HepG2 (cell line): ENCODE data around the gene DIPK1C. TPM values are rescaled to one million over a fixed set of nuclear protein-coding genes. Genes with fewer than 3 reads are reported as not detected.

Source experiments
- ATAC-seq: fragments of 200-7000 bp; cut with Tn5 transposase; 3 replicates; pipeline ENCODE4 v1.9.1; 2020; ENCODE audit warnings: mild to moderate bottlenecking, moderate library complexity
- BruUV-seq: library from RNA; stranded (reverse); fragments of 400-500 nt; replicated peaks from 2 replicates; lab custom pipeline; 2021; lab: Mats Ljungman, UMichigan
- CTCF ChIA-PET: fragments of 300-600 bp; formaldehyde crosslinking; extraction: SDS; loops from one replicate; lab custom pipeline; 2021; ENCODE audit warnings: low total read pairs, inconsistent platforms, low intra/inter-chr PET ratio; lab: Yijun Ruan, JAX
- POLR2A ChIA-PET: fragments of 350-600 bp; sonication (Branson Sonifier 250); formaldehyde crosslinking; loops from one replicate; lab custom pipeline; 2020; ENCODE audit warnings: antibody characterized with exemption, inconsistent platforms; lab: Yijun Ruan, JAX
- DNase-seq: peaks from one replicate; pipeline ENCODE4 v3.0.0-alpha.2; 2015; ENCODE audit warnings: low spot score
- FAIRE-seq: peaks from 3 replicates; lab custom pipeline; 2011; peaks lifted over from hg19 to GRCh38; lab: Jason Lieb, UNC
- H2AFZ ChIP-seq: one replicate; pipeline ENCODE4 v1.6.1; 2011; ENCODE audit warnings: low read length, inconsistent platforms
- H3K27ac ChIP-seq: fragments of 300-600 bp; 3 replicates; pipeline ENCODE4 v1.8.0; 2011; ENCODE audit warnings: mixed run types, mild to moderate bottlenecking, mixed read lengths, low read length, inconsistent platforms; ENCODE audit not compliant: insufficient read depth; ENCODE audit errors: extremely low read length
- H3K27me3 ChIP-seq, 2 experiments: fragments of 200-600 bp in 1 of 2; 2 replicates in 1 of 2; 3 replicates in 1 of 2; pipeline versions ENCODE4 v1.6.0 to v1.8.0; 2011; ENCODE audit warnings: low read length in 2 of 2, mild to moderate bottlenecking in 2 of 2, moderate library complexity in 2 of 2, inconsistent platforms in 1 of 2; ENCODE audit not compliant: insufficient read depth in 2 of 2, control insufficient read depth in 1 of 2
- H3K36me3 ChIP-seq, 2 experiments: fragments of 200-600 bp in 1 of 2; replicated peaks in 1 of 2; 2 replicates in 1 of 2; 3 replicates in 1 of 2; pipeline versions ENCODE4 v1.5.1 to v1.8.0; 2011; ENCODE audit warnings: low read length in 2 of 2, inconsistent platforms in 1 of 2; ENCODE audit not compliant: insufficient read depth in 2 of 2, control insufficient read depth in 1 of 2
- H3K4me1 ChIP-seq: 2 replicates; pipeline ENCODE4 v1.5.1; 2012; ENCODE audit warnings: low read length, inconsistent platforms; ENCODE audit not compliant: insufficient read depth
- H3K4me2 ChIP-seq: 2 replicates; pipeline ENCODE4 v1.6.0; 2011; ENCODE audit warnings: low read depth, low read length, inconsistent platforms
- H3K4me3 ChIP-seq, 3 experiments: fragments of 200-600 bp in 1 of 3; sonication (generic), shearing (Covaris generic) in 1 of 3; replicated peaks in 1 of 3; 2 replicates each; pipeline ENCODE4 v1.5.1; 2011 to 2016; ENCODE audit warnings: low read length in 3 of 3, inconsistent platforms in 2 of 3, low read depth in 2 of 3, mild to moderate bottlenecking in 2 of 3, control low read depth in 1 of 3, mixed read lengths in 1 of 3; ENCODE audit not compliant: insufficient read depth in 1 of 3
- H3K79me2 ChIP-seq: one replicate; pipeline ENCODE4 v1.6.1; 2011; ENCODE audit warnings: low read length, inconsistent platforms; ENCODE audit not compliant: insufficient read depth
- H3K9ac ChIP-seq: 2 replicates; pipeline ENCODE4 v1.6.0; 2011; ENCODE audit warnings: mild to moderate bottlenecking, low read depth, low read length, inconsistent platforms; ENCODE audit not compliant: insufficient read depth
- H3K9me3 ChIP-seq: 2 replicates; pipeline ENCODE4 v1.5.1; 2012; ENCODE audit warnings: mild to moderate bottlenecking, low read length
- H4K20me1 ChIP-seq: 2 replicates; pipeline ENCODE4 v1.6.0; 2011; ENCODE audit warnings: inconsistent platforms, mild to moderate bottlenecking, low read length, moderate library complexity; ENCODE audit not compliant: insufficient read depth
- AGO2 ChIP-seq: fragments of 200-400 bp; formaldehyde crosslinking; optimal IDR thresholded peaks from 2 replicates; pipeline ENCODE3; 2017; ENCODE audit warnings: mild to moderate bottlenecking, low read depth, low read length, moderate library complexity
- CBX2 ChIP-seq, 2 experiments: fragments of 200-600 bp in 1 of 2; sonication (generic); formaldehyde crosslinking in 1 of 2; IDR thresholded peaks; 2 replicates each; pipeline versions ENCODE4 v1.7.0 to v1.8.1; 2018 to 2022; ENCODE audit warnings: low read depth in 2 of 2, low read length in 1 of 2, mild to moderate bottlenecking in 1 of 2, missing genetic modification reagents in 1 of 2
- DR1 ChIP-seq: sonication (generic); formaldehyde crosslinking; IDR thresholded peaks from 2 replicates; pipeline ENCODE4 v1.8.0; 2021; ENCODE audit warnings: mild to moderate bottlenecking, missing genetic modification reagents, inconsistent platforms
- FIP1L1 ChIP-seq: fragments of 200-400 bp; formaldehyde crosslinking; IDR thresholded peaks from 2 replicates; pipeline ENCODE4 v1.6.1; 2018; ENCODE audit warnings: low read depth, mild to moderate bottlenecking, low read length, moderate library complexity, borderline replicate concordance; ENCODE audit not compliant: insufficient read depth
- JDP2 ChIP-seq: sonication (generic); formaldehyde crosslinking; IDR thresholded peaks from 2 replicates; pipeline ENCODE4 v1.8.1; 2022; ENCODE audit warnings: missing genetic modification reagents, borderline replicate concordance
- KDM6A ChIP-seq: IDR thresholded peaks from 2 replicates; pipeline ENCODE4 v1.6.1; 2016; ENCODE audit warnings: low read depth
- MEF2D ChIP-seq: sonication (generic); formaldehyde crosslinking; IDR thresholded peaks from 2 replicates; pipeline ENCODE4 v1.5.1; 2020; ENCODE audit warnings: mild to moderate bottlenecking, missing genetic modification reagents
- NBN ChIP-seq: fragments of 450-650 bp; conservative IDR thresholded peaks from 2 replicates; pipeline ENCODE4 v1.6.1; 2017
- NCOA1 ChIP-seq: sonication (generic); formaldehyde crosslinking; IDR thresholded peaks from 2 replicates; pipeline ENCODE4 v1.9.0; 2021; ENCODE audit warnings: missing genetic modification reagents
- NFE2 ChIP-seq: sonication (generic); formaldehyde crosslinking; IDR thresholded peaks from 2 replicates; pipeline ENCODE4 v1.4.0; 2020; ENCODE audit warnings: missing genetic modification reagents
- PPARG ChIP-seq: conservative IDR thresholded peaks from 2 replicates; pipeline ENCODE4 v1.6.1; 2016; ENCODE audit warnings: missing biosample characterization, missing genetic modification reagents
- SCMH1 ChIP-seq: sonication (generic); formaldehyde crosslinking; IDR thresholded peaks from 2 replicates; pipeline ENCODE4 v1.9.0; 2021; ENCODE audit warnings: missing genetic modification reagents, mild to moderate bottlenecking, borderline replicate concordance
- SRSF4 ChIP-seq: fragments of 200-400 bp; formaldehyde crosslinking; IDR thresholded peaks from one replicate; pipeline ENCODE4 v1.6.1; 2018; ENCODE audit warnings: mild to moderate bottlenecking, low read depth, low read length, moderate library complexity; ENCODE audit not compliant: poor library complexity, severe bottlenecking
- TCF7 ChIP-seq: sonication (generic); IDR thresholded peaks from 2 replicates; pipeline ENCODE4 v1.6.1; 2016; ENCODE audit warnings: antibody characterized with exemption, low read depth
- ZBTB42 ChIP-seq: sonication (generic); formaldehyde crosslinking; IDR thresholded peaks from 2 replicates; pipeline ENCODE4 v1.5.0; 2020; ENCODE audit warnings: mild to moderate bottlenecking, missing genetic modification reagents
- ZNF577 ChIP-seq: sonication (generic); formaldehyde crosslinking; IDR thresholded peaks from 2 replicates; pipeline ENCODE4 v1.4.0; 2020; ENCODE audit warnings: mild to moderate bottlenecking, low read depth, missing genetic modification reagents, borderline replicate concordance
- ZNF782 ChIP-seq: sonication (generic); formaldehyde crosslinking; IDR thresholded peaks from 2 replicates; pipeline ENCODE4 v1.4.0; 2020; ENCODE audit warnings: missing genetic modification reagents, mild to moderate bottlenecking, borderline replicate concordance
- ZNF878 ChIP-seq: sonication (generic); formaldehyde crosslinking; IDR thresholded peaks from 2 replicates; pipeline ENCODE4 v1.8.1; 2023; ENCODE audit warnings: mild to moderate bottlenecking, missing genetic modification reagents, moderate library complexity
- ZSCAN31 ChIP-seq: sonication (generic); formaldehyde crosslinking; IDR thresholded peaks from 2 replicates; pipeline ENCODE4 v1.5.0; 2020; ENCODE audit warnings: low read depth, mild to moderate bottlenecking, missing genetic modification reagents
- WGBS: methylation state at CpG from one replicate; pipeline ENCODE4 v1.1.6; 2017; ENCODE audit warnings: low lambda C conversion rate; 5-methylcytosine and 5-hydroxymethylcytosine counted together
- in situ Hi-C: cut with HindIII; loops from 2 replicates; pipeline ENCODE4 v1.10.0; 2017; ENCODE audit warnings: low pct_unique_long_range_greater_than_20kb; ENCODE audit not compliant: extremely low pct_ligation_motif_present
- intact Hi-C: fragments of 100-400 bp; cut with micrococcal nuclease; formaldehyde crosslinking; loops from one replicate; pipeline ENCODE4 v1.10.0; 2022; ENCODE audit not compliant: unreplicated experiment
- polyA plus RNA-seq, 8 experiments: library from polyadenylated mRNA; depleted of rRNA in 3 of 8; stranded (reverse) in 7 of 8; unstranded in 1 of 8; fragments of >200 nt; fragmentation: Illumina TruSeq in 4 of 8; extraction: Trizol in 4 of 8; gene quantifications; 2 replicates each; pipeline versions ENCODE4 v1.2.1 to v1.2.3, GENCODE V29; 2011 to 2016; ENCODE audit warnings: low read depth in 4 of 8, missing spikeins in 1 of 8, mixed read lengths in 1 of 8; ENCODE audit not compliant: insufficient read depth in 1 of 8
- total RNA-seq, 5 experiments: library from RNA; depleted of rRNA; stranded (reverse); fragments of >200 nt; fragmentation: Illumina TruSeq; extraction: Trizol; gene quantifications; 2 replicates each; pipeline ENCODE4 v1.2.3, GENCODE V29; 2016; ENCODE audit warnings: low read depth in 1 of 5
- TF ChIP-seq, protein P1 (sequence below): sonication (generic); formaldehyde crosslinking; IDR thresholded peaks from 2 replicates; pipeline ENCODE4 v1.5.1; 2020; ENCODE audit warnings: mild to moderate bottlenecking, moderate library complexity, missing genetic modification reagents
- TF ChIP-seq, protein P2 (sequence below): sonication (generic); formaldehyde crosslinking; IDR thresholded peaks from 2 replicates; pipeline ENCODE4 v1.4.0; 2020; ENCODE audit warnings: mild to moderate bottlenecking, low read depth, missing genetic modification reagents
- TF ChIP-seq, protein P3 (sequence below): sonication (generic); formaldehyde crosslinking; IDR thresholded peaks from 2 replicates; pipeline ENCODE4 v1.5.1; 2020; ENCODE audit warnings: mild to moderate bottlenecking, missing genetic modification reagents, borderline replicate concordance

The DIPK1C gene
- total and polyA plus RNA-seq, 2 of the 13 experiments (the other 11 are each of a cell fraction or from before 2014, with no cell fraction given): 1.8 TPM; not detected in 1

DNA sequence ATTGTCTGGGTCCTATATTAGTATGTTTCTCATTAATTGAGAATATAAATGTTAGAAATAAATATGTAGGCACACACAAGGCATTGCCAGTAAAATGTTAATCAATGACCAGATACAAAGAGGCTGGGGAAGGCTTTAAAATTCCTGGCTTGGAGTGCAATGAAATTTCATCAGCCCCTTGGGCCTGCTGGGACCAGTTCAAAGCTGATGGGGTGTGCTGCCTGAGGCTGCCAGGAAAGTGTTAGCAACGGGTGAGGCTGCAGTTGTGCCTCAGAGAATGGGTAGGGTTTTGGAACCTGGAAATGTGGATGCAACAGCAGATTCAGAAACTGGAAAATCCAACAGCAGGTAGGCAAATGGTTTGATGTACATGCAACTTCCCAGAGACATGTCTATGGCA, 68.9 kb downstream of the DIPK1C start (continued):
- no peak for TF ChIP-seq DR1
- TF ChIP-seq, protein P1, sequence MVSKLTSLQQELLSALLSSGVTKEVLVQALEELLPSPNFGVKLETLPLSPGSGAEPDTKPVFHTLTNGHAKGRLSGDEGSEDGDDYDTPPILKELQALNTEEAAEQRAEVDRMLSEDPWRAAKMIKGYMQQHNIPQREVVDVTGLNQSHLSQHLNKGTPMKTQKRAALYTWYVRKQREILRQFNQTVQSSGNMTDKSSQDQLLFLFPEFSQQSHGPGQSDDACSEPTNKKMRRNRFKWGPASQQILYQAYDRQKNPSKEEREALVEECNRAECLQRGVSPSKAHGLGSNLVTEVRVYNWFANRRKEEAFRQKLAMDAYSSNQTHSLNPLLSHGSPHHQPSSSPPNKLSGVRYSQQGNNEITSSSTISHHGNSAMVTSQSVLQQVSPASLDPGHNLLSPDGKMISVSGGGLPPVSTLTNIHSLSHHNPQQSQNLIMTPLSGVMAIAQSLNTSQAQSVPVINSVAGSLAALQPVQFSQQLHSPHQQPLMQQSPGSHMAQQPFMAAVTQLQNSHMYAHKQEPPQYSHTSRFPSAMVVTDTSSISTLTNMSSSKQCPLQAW (CRISPR knock-in tag): no peak
- no peak for TF ChIP-seq NCOA1 (CRISPR knock-in tag)
- no peak for TF ChIP-seq NBN
- TF ChIP-seq, protein P2, sequence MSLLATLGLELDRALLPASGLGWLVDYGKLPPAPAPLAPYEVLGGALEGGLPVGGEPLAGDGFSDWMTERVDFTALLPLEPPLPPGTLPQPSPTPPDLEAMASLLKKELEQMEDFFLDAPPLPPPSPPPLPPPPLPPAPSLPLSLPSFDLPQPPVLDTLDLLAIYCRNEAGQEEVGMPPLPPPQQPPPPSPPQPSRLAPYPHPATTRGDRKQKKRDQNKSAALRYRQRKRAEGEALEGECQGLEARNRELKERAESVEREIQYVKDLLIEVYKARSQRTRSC: no peak
- no peak for TF ChIP-seq ZBTB42 (CRISPR knock-in tag)
- TF ChIP-seq ZNF782 (CRISPR knock-in tag): no peak
- no peak for TF ChIP-seq NFE2 (CRISPR knock-in tag)
- no peak for TF ChIP-seq KDM6A
- TF ChIP-seq CBX2 (IDR thresholded peaks at IDR 0.05; ENCODE audit: low read depth, low read length): no peak
- no peak for TF ChIP-seq CBX2 (CRISPR knock-in tag; IDR thresholded peaks at IDR 0.05; ENCODE audit: low read depth)
- TF ChIP-seq ZNF878 (CRISPR knock-in tag): no peak
- no peak for TF ChIP-seq JDP2 (CRISPR knock-in tag)
- no peak for TF ChIP-seq AGO2
- no peak for TF ChIP-seq TCF7

DNA sequence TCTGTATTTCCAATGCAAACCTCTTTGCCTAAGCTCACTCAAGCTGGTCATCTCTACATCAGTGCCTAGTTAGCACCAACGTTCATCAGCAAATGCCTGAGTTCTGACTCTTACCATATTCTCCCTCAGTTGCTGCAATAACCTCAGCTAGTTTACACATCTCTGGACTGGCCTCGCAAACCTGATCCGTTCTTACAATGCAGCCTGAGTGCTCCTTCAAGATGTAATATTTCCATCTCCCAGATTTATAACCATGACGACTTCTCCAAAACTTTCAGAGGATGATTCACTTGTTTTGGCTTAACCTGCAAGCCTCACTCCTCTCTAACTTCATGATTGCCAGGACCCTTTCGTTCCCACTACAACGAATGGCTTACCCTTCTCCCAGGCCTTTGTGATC, 69.7 kb downstream of the DIPK1C start:
- H3K36me3 ChIP-seq: no peaks in the 10 kb centered on the region
- no TSS peak for BruUV-seq
- in situ Hi-C loops (no loop called here), intact Hi-C loops (no loop called here)
- no peak overlapping the region for H3K9ac ChIP-seq
- H3K9me3 ChIP-seq: no peaks in the 10 kb centered on the region
- no peaks in the 10 kb centered on the region for H3K4me1 ChIP-seq
- peaks cover 3 to 11% of the 10 kb centered on the region in 2 experiments for H3K27me3 ChIP-seq
- DNase-seq (no peak), ATAC-seq (no peak), FAIRE-seq (no peak)
- ChIA-PET POLR2A (no interaction called here), CTCF (no interaction called here)
- H3K4me3 ChIP-seq: no peak overlapping the region
- no peak overlapping the region for H3K4me2 ChIP-seq
- no peaks in the 10 kb centered on the region for H3K79me2 ChIP-seq
- no peak overlapping the region for H3K27ac ChIP-seq
- WGBS: 33% methylated on average over 6 of the region's 6 CpGs
- H4K20me1 ChIP-seq: no peaks in the 10 kb centered on the region
- H2AFZ ChIP-seq: no peak overlapping the region
- TF ChIP-seq TCF7 (no peak), FIP1L1 (no peak), SCMH1 (CRISPR knock-in tag) (no peak), ZSCAN31 (CRISPR knock-in tag) (no peak), MEF2D (CRISPR knock-in tag) (no peak), SRSF4 (no peak), ZNF577 (CRISPR knock-in tag) (no peak), PPARG (CRISPR knock-in tag) (no peak)
- TF ChIP-seq, protein P3, sequence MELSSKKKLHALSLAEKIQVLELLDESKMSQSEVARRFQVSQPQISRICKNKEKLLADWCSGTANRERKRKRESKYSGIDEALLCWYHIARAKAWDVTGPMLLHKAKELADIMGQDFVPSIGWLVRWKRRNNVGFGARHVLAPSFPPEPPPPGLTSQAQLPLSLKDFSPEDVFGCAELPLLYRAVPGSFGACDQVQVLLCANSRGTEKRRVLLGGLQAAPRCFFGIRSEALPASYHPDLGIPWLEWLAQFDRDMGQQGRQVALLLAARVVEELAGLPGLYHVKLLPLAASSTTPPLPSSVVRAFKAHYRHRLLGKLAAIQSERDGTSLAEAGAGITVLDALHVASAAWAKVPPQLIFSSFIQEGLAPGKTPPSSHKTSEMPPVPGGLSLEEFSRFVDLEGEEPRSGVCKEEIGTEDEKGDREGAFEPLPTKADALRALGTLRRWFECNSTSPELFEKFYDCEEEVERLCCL (CRISPR knock-in tag): no peak
